SK-N-SH treated with all-trans-retinoic acid at 6 μM for 48 hours (cell line): ENCODE data around the gene NOP53.

Source experiments
- ESRRG ChIP-seq: fragments of 250-450 bp; sonication (Bioruptor Pico); IDR thresholded peaks from 2 replicates; pipeline ENCODE4 v1.6.1; 2021; ENCODE audit warnings: mild to moderate bottlenecking
- ISL1 ChIP-seq: fragments of 250-450 bp; sonication (Bioruptor Pico); IDR thresholded peaks from 2 replicates; pipeline ENCODE4 v2.1.2; 2022; ENCODE audit warnings: mild to moderate bottlenecking, moderate library complexity
- RARB ChIP-seq: fragments of 250-450 bp; sonication (Bioruptor Pico); IDR thresholded peaks from 2 replicates; pipeline ENCODE4 v1.8.0; 2021; ENCODE audit warnings: mild to moderate bottlenecking, moderate library complexity
- TCF4 ChIP-seq: fragments of 250-450 bp; sonication (Bioruptor Pico); IDR thresholded peaks from 2 replicates; pipeline ENCODE4 v1.8.0; 2021; ENCODE audit warnings: mild to moderate bottlenecking, moderate library complexity, borderline replicate concordance
- ZFP3 ChIP-seq: fragments of 250-450 bp; sonication (Bioruptor Pico); IDR thresholded peaks from 2 replicates; pipeline ENCODE4 v1.5.0; 2020; ENCODE audit warnings: mild to moderate bottlenecking, moderate library complexity
- ZFP30 ChIP-seq: fragments of 450-650 bp; formaldehyde crosslinking; IDR thresholded peaks from 2 replicates; pipeline ENCODE4 v1.5.0; 2022; ENCODE audit warnings: mild to moderate bottlenecking, moderate library complexity
- TF ChIP-seq, protein P1 (sequence below): fragments of 250-450 bp; sonication (Bioruptor Pico); IDR thresholded peaks from 2 replicates; pipeline ENCODE4 v1.8.0; 2021; ENCODE audit warnings: low read depth, mild to moderate bottlenecking, moderate library complexity, borderline replicate concordance
- TF ChIP-seq, protein P2 (sequence below): fragments of 250-450 bp; sonication (Bioruptor Pico); IDR thresholded peaks from 2 replicates; pipeline ENCODE4 v1.5.0; 2020; ENCODE audit warnings: mild to moderate bottlenecking, moderate library complexity
- TF ChIP-seq, protein P3 (sequence below): fragments of 250-450 bp; sonication (Bioruptor Pico); IDR thresholded peaks from 2 replicates; pipeline ENCODE4 v1.8.0; 2020; ENCODE audit warnings: mild to moderate bottlenecking, moderate library complexity, borderline replicate concordance
- TF ChIP-seq, protein P4 (sequence below): fragments of 250-450 bp; sonication (Bioruptor Pico); IDR thresholded peaks from 2 replicates; pipeline ENCODE4 v1.5.1; 2020; ENCODE audit warnings: low read depth, mild to moderate bottlenecking, moderate library complexity

DNA sequence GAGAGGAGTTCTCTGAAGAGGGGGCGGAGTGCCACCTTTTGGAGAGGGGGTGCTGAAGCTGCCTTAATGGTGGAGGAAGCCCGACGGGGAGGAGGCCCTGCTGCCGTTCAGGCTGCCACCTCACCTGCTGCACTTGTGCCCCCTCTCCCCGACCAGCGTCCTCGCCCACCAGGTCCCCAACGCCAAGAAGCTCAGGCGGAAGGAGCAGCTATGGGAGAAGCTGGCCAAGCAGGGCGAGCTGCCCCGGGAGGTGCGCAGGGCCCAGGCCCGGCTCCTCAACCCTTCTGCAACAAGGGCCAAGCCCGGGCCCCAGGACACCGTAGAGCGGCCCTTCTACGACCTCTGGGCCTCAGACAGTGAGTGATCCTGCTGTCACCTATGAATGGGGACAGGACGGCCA lies 5.4 kb downstream of the NOP53 start:
- TF ChIP-seq ESRRG (CRISPR knock-in tag) (no peak), ZFP30 (no peak), RARB (CRISPR knock-in tag) (no peak), ISL1 (CRISPR knock-in tag) (no peak), ZFP3 (no peak), TCF4 (CRISPR knock-in tag) (no peak)
- TF ChIP-seq, protein P1, sequence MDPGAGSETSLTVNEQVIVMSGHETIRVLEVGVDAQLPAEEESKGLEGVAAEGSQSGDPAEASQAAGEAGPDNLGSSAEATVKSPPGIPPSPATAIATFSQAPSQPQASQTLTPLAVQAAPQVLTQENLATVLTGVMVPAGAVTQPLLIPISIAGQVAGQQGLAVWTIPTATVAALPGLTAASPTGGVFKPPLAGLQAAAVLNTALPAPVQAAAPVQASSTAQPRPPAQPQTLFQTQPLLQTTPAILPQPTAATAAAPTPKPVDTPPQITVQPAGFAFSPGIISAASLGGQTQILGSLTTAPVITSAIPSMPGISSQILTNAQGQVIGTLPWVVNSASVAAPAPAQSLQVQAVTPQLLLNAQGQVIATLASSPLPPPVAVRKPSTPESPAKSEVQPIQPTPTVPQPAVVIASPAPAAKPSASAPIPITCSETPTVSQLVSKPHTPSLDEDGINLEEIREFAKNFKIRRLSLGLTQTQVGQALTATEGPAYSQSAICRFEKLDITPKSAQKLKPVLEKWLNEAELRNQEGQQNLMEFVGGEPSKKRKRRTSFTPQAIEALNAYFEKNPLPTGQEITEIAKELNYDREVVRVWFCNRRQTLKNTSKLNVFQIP (CRISPR knock-in tag), result no peak
- TF ChIP-seq, protein P2, sequence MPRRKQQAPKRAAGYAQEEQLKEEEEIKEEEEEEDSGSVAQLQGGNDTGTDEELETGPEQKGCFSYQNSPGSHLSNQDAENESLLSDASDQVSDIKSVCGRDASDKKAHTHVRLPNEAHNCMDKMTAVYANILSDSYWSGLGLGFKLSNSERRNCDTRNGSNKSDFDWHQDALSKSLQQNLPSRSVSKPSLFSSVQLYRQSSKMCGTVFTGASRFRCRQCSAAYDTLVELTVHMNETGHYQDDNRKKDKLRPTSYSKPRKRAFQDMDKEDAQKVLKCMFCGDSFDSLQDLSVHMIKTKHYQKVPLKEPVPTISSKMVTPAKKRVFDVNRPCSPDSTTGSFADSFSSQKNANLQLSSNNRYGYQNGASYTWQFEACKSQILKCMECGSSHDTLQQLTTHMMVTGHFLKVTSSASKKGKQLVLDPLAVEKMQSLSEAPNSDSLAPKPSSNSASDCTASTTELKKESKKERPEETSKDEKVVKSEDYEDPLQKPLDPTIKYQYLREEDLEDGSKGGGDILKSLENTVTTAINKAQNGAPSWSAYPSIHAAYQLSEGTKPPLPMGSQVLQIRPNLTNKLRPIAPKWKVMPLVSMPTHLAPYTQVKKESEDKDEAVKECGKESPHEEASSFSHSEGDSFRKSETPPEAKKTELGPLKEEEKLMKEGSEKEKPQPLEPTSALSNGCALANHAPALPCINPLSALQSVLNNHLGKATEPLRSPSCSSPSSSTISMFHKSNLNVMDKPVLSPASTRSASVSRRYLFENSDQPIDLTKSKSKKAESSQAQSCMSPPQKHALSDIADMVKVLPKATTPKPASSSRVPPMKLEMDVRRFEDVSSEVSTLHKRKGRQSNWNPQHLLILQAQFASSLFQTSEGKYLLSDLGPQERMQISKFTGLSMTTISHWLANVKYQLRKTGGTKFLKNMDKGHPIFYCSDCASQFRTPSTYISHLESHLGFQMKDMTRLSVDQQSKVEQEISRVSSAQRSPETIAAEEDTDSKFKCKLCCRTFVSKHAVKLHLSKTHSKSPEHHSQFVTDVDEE (CRISPR knock-in tag), result no peak
- TF ChIP-seq, protein P3, sequence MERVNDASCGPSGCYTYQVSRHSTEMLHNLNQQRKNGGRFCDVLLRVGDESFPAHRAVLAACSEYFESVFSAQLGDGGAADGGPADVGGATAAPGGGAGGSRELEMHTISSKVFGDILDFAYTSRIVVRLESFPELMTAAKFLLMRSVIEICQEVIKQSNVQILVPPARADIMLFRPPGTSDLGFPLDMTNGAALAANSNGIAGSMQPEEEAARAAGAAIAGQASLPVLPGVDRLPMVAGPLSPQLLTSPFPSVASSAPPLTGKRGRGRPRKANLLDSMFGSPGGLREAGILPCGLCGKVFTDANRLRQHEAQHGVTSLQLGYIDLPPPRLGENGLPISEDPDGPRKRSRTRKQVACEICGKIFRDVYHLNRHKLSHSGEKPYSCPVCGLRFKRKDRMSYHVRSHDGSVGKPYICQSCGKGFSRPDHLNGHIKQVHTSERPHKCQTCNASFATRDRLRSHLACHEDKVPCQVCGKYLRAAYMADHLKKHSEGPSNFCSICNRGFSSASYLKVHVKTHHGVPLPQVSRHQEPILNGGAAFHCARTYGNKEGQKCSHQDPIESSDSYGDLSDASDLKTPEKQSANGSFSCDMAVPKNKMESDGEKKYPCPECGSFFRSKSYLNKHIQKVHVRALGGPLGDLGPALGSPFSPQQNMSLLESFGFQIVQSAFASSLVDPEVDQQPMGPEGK (CRISPR knock-in tag), result no peak
- TF ChIP-seq, protein P4, sequence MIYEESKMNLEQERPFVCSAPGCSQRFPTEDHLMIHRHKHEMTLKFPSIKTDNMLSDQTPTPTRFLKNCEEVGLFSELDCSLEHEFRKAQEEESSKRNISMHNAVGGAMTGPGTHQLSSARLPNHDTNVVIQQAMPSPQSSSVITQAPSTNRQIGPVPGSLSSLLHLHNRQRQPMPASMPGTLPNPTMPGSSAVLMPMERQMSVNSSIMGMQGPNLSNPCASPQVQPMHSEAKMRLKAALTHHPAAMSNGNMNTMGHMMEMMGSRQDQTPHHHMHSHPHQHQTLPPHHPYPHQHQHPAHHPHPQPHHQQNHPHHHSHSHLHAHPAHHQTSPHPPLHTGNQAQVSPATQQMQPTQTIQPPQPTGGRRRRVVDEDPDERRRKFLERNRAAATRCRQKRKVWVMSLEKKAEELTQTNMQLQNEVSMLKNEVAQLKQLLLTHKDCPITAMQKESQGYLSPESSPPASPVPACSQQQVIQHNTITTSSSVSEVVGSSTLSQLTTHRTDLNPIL (CRISPR knock-in tag), result no peak
